Pancreas (tissue), 10 donors: Measurements from ENCODE around the gene ZFP90. TPM values are rescaled to one million over a fixed set of nuclear protein-coding genes. Genes with fewer than 3 reads are reported as not detected.

Experiments used
- ATAC-seq, 4 donors: fragments of 200-7000 bp; cut with Tn5 transposase; one replicate each; pipeline versions ENCODE4 v1.8.0 to v1.9.1; 2020; ENCODE audit warnings: mild to moderate bottlenecking in 4 of 4, moderate library complexity in 4 of 4
- DNase-seq, 6 donors: peaks; one replicate each; pipeline ENCODE4 v3.0.0-alpha.2; 2020
- FAIRE-seq: peaks from 2 replicates; lab custom pipeline; 2012; peaks lifted over from hg19 to GRCh38; lab: Jason Lieb, UNC
- H3K27ac ChIP-seq, 4 donors: fragments of 200-600 bp; sonication (generic); 1 replicate in 3 of 4; 2 replicates in 1 of 4; pipeline versions ENCODE4 v1.5.0 to v1.8.0; 2020
- H3K27me3 ChIP-seq, 4 donors: fragments of 200-600 bp; one replicate each; pipeline ENCODE4 v1.8.0; 2021
- H3K36me3 ChIP-seq, 3 donors: fragments of 200-600 bp; sonication (generic) in 1 of 3; one replicate each; pipeline versions ENCODE4 v1.5.0 to v1.8.0; 2020 to 2021
- H3K4me1 ChIP-seq, 3 donors: fragments of 200-600 bp; one replicate each; pipeline ENCODE4 v1.8.0; 2021
- H3K4me3 ChIP-seq, 4 donors: fragments of 200-600 bp; sonication (generic) in 2 of 4; one replicate each; pipeline versions ENCODE4 v1.5.0 to v1.8.0; 2020 to 2021
- H3K9me3 ChIP-seq, 4 donors: fragments of 200-600 bp; one replicate each; pipeline ENCODE4 v1.8.0; 2021
- WGBS, 2 donors: extraction: QIAGEN DNeasy Blood & Tissue Kit; methylation state at CpG; one replicate each; pipeline ENCODE4 v1.1.7; 2013; 5-methylcytosine and 5-hydroxymethylcytosine counted together
- intact Hi-C, 3 donors: fragments of 100-400 bp; cut with DNase I; formaldehyde crosslinking; loops; one replicate each; pipeline versions ENCODE4 v1.11.1 to v1.14.2; 2022
- polyA plus RNA-seq, 2 donors: library from polyadenylated mRNA; stranded (reverse); fragments of 200-250 nt; gene quantifications; one replicate each; pipeline ENCODE4 v1.2.3, GENCODE V29; 2013
- total RNA-seq, 6 donors: library from RNA; stranded (reverse); fragmentation: NEBNext Ultra II Directional in 4 of 6; extraction: Animal tissue kit (Norgen Biotek cat#: 25700) in 4 of 6; gene quantifications; one replicate each; pipeline versions ENCODE4 v1.2.1 to v1.2.4, GENCODE V29; 2021 to 2023
- TF ChIP-seq, protein P1 (sequence below), 4 donors: fragments of 200-600 bp; sonication (generic) in 3 of 4; IDR thresholded peaks; one replicate each; pipeline versions ENCODE4 v1.5.0 to v1.8.0; 2021; ENCODE audit warnings: antibody characterized with exemption in 4 of 4
- donor health status: healthy with polysubstance abuse.
- donor health status: DM: no; HTN: no; CAD: no; lungs with moderate emphysema.
- donor health status: DM: no; HTN: no; CAD: no.
- donor health status: control.
- donor health status: control.
- donor health status: Bipolar disorder and iron deficiency.
- donor health status: DM: yes; HTN: yes; CAD: no.
- donor health status: DM: no; HTN: no; CAD: no.
- donor health status: DM: no; HTN: no; CAD: no.
- donor health status: DM: yes; HTN: yes; CAD: no.

The ZFP90 gene
- total and polyA plus RNA-seq, 8 donors = 5.4 to 15.3 (median 9.1) TPM

DNA sequence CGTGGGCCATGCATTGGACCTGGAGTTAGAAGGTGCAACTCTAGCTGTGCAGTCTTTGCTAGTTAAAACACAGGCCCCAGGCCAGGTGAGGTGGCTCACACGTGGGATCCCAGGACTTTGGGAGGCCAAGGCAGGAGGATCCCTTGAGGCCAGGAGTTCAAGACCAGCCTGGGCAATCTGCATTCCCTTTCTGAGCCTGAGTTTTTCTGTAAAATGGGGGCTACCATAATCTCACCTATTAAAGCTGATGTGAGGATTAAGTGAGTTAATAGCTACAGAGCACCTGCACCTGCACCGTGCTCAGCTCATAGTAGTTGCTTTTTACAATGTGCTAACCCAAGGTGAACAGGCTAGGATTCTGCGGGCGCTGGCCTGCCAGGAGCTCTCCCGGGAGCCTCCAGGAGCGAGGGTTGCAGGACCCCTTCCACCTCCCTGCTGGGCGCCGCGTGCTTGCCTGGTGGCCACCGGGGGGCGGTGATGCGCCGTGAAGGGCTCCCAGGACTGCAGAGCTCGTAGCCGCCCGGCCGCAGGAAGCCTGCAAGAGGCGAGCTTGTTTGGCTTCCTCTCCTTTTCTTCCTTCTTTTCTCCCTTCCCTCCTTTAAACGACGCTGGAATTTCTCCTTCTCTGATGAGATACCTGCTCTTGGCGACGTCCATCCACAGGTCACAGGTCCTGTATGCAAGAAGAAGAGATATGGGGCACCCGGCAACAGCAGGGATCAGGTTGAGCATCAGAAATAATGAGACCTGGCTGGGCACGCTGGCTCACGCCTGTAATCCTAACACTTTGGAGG lies 51.3 kb downstream of the ZFP90 start:
- ATAC-seq = peak; percentile 91 to 100 (median 99)

DNA sequence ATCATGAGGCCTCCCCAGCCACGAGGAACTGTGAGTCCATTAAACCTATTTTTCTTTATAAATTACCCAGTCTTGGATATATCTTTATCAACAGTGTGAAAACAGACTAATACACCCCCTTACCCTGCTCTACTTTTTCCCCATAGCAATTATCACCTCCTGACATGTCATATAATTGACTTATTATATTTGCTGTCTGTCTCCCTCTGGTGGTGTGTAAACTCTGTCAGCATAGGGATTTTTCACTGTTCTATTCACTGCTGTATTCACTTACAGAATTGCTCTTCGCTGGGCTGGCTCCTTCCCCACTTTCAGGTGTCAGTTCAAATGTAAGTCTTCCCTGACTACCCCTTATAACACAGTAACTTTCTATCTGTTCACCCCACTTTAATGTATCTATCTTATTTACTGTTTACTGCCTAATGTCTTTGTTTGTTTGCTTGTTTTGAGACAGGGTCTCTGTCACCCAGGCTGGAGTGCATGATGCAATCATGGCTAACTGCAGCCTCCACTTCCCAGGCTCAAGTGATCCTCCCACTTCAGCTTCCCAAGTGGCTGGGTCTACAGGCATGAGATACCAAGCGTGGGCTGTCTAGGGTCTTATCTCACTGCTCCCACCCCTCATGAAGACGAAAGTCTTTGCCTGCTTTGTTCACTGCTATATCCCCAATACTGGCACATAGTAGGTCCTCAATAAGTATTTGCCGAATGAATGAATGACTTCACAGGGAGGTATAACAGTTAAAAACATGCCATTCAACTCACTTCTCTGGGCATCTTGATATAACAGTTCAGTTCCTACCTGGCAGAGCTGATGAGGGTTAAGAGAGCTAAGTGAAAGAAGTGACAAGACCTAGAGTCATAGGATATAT lies 53.6 kb downstream of the ZFP90 start:
- no peaks in the 10 kb centered on the region for H3K27me3 ChIP-seq
- 81 to 86% methylated on average over 5 of the region's 5 CpGs for WGBS, 2 donors
- FAIRE-seq = no peak
- H3K27ac ChIP-seq = no peak overlapping the region
- ATAC-seq = no peak
- TF ChIP-seq, protein P1, sequence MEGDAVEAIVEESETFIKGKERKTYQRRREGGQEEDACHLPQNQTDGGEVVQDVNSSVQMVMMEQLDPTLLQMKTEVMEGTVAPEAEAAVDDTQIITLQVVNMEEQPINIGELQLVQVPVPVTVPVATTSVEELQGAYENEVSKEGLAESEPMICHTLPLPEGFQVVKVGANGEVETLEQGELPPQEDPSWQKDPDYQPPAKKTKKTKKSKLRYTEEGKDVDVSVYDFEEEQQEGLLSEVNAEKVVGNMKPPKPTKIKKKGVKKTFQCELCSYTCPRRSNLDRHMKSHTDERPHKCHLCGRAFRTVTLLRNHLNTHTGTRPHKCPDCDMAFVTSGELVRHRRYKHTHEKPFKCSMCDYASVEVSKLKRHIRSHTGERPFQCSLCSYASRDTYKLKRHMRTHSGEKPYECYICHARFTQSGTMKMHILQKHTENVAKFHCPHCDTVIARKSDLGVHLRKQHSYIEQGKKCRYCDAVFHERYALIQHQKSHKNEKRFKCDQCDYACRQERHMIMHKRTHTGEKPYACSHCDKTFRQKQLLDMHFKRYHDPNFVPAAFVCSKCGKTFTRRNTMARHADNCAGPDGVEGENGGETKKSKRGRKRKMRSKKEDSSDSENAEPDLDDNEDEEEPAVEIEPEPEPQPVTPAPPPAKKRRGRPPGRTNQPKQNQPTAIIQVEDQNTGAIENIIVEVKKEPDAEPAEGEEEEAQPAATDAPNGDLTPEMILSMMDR (IDR thresholded peaks at IDR 0.05) = no peak
- no peaks in the 10 kb centered on the region for H3K36me3 ChIP-seq
- H3K4me1 ChIP-seq = no peaks in the 10 kb centered on the region
- intact Hi-C loops = no loop called here
- DNase-seq = no peak
- H3K9me3 ChIP-seq = no peaks in the 10 kb centered on the region
- H3K4me3 ChIP-seq = no peak overlapping the region

More for the DNA sequence above, 51.3 kb downstream of the ZFP90 start:
- Histone ChIP-seq H3K9me3 (no peaks in the 10 kb centered on the region), H3K27ac (no peak overlapping the region), H3K27me3 (no peaks in the 10 kb centered on the region), H3K4me1 (no peaks in the 10 kb centered on the region), H3K4me3 (no peak overlapping the region), H3K36me3 (no peaks in the 10 kb centered on the region)
- TF ChIP-seq, protein P1 (IDR thresholded peaks at IDR 0.05) = peak; percentile 40 to 78 (median 71)
- 6 to 7% methylated on average over 26 of the region's 26 CpGs for WGBS, 2 donors
- intact Hi-C loops = no loop called here
- FAIRE-seq (no peak), DNase-seq (peak; percentile 48 to 90 (median 74))

DNA sequence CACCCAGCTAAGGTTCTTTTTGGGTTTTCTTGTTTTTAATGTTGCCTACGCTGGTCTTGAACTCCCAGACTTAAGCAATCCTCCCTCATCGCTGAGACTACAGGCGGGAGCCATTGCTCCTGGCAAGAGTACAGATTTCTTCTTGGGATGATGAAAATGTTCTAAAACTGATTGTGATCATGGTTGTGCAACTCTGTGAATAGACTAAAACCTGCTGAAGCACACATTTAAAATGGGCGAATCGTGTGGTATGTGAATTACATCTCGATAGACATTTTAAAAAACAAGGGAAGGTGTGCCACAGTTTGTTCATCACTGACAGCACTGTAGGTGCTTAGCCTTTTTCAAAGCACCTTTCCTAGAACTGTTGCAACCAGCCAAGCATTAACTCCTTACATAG lies 57.2 kb downstream of the ZFP90 start:
- Histone ChIP-seq H3K9me3 (no peaks in the 10 kb centered on the region), H3K27ac (no peak overlapping the region), H3K4me3 (no peak overlapping the region), H3K27me3 (no peaks in the 10 kb centered on the region), H3K4me1 (no peaks in the 10 kb centered on the region), H3K36me3 (no peaks in the 10 kb centered on the region)
- FAIRE-seq (no peak), DNase-seq (no peak), ATAC-seq (no peak)
- TF ChIP-seq, protein P1 (IDR thresholded peaks at IDR 0.05) = no peak
- 91 to 92% methylated on average over 6 of the region's 6 CpGs for WGBS, 2 donors
- intact Hi-C loops = no loop called here

DNA sequence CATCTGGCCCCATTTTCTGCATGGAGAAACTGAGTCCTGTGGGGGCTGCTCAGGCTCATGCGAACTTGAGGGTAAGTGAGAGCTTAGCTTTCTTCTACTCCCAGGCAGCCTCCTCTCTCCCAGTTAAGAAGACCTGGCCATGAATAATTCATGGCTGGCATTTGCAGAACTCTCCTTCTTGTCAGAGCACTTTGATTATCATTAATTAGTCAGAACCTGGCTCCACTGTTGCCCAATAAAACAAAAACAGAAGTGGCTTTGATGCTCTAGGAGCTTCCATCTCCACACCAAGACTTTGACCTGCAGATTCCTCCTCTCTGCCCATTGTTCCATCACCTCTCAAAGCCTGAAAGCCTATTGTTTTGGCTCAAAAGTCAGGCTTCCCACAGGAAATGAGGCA lies 60.5 kb downstream of the ZFP90 start:
- Histone ChIP-seq H3K27me3 (no peaks in the 10 kb centered on the region), H3K4me3 (no peak overlapping the region), H3K9me3 (no peaks in the 10 kb centered on the region), H3K36me3 (no peaks in the 10 kb centered on the region), H3K27ac (no peak overlapping the region), H3K4me1 (no peaks in the 10 kb centered on the region)
- DNase-seq (no peak), FAIRE-seq (no peak), ATAC-seq (no peak)
- 95 to 100% methylated on average over 1 of the region's 1 CpG for WGBS, 2 donors
- intact Hi-C loops = no loop called here
- TF ChIP-seq, protein P1 (IDR thresholded peaks at IDR 0.05) = no peak
